ENCODE data around the gene GSG1. TPM values are rescaled to one million over a fixed set of nuclear protein-coding genes. Genes with fewer than 3 reads are reported as not detected.

Gene GSG1
- total RNA-seq, 4 donors from 2014 or later: 0.56 TPM; not detected in 3

- TF ChIP-seq CTCF (IDR thresholded peaks at IDR 0.05): no peak
- no peak for DNase-seq (ENCODE audit: low spot score)
Observed at GRCh38 chr12:13095266-13095995, 8.0 kb downstream of the GSG1 start.

GRCh38 chr12:13094367-13094766 lies 9.1 kb downstream of the GSG1 start:
- no peak for DNase-seq (ENCODE audit: low spot score)
- no peak for TF ChIP-seq CTCF (IDR thresholded peaks at IDR 0.05)

More at GRCh38 chr12:13095266-13095995, 8.0 kb downstream of the GSG1 start:
- ATAC-seq (ENCODE audit: low FRiP score): no peak

GRCh38 chr12:13093848-13094220 lies 9.6 kb downstream of the GSG1 start:
- DNase-seq (ENCODE audit: low spot score): no peak
- TF ChIP-seq CTCF (IDR thresholded peaks at IDR 0.05): no peak
- no peak for ATAC-seq (ENCODE audit: low FRiP score)

More at GRCh38 chr12:13094367-13094766, 9.1 kb downstream of the GSG1 start:
- ATAC-seq (ENCODE audit: low FRiP score): no peak

- ATAC-seq (ENCODE audit: low FRiP score) (no peak), DNase-seq (ENCODE audit: low spot score) (no peak)
- no peak for TF ChIP-seq CTCF (IDR thresholded peaks at IDR 0.05)
Observed at GRCh38 chr12:13093191-13093847, 10.1 kb downstream of the GSG1 start.

- ATAC-seq (ENCODE audit: low FRiP score) (no peak), DNase-seq (ENCODE audit: low spot score) (no peak)
- no peak for TF ChIP-seq CTCF (IDR thresholded peaks at IDR 0.05)
Observed at GRCh38 chr12:13091832-13092231, 11.6 kb downstream of the GSG1 start.

- DNase-seq (ENCODE audit: low spot score) (no peak), ATAC-seq (ENCODE audit: low FRiP score) (no peak)
- no peak for TF ChIP-seq CTCF (IDR thresholded peaks at IDR 0.05)
Observed at GRCh38 chr12:13090054-13090453, 13.4 kb downstream of the GSG1 start.

- ATAC-seq (ENCODE audit: low FRiP score) (no peak), DNase-seq (ENCODE audit: low spot score) (no peak)
- TF ChIP-seq CTCF (IDR thresholded peaks at IDR 0.05): no peak
Observed at GRCh38 chr12:13088496-13088895, 15.0 kb downstream of the GSG1 start.
